NCI-H2196 (cell line): ENCODE results near the gene DKK2.

Source experiments
- DNase-seq: peaks from one replicate; lab custom pipeline; 2025; ENCODE audit not compliant: unreplicated experiment; lab: John Stamatoyannopoulos, UW

DKK2 gene

DNA sequence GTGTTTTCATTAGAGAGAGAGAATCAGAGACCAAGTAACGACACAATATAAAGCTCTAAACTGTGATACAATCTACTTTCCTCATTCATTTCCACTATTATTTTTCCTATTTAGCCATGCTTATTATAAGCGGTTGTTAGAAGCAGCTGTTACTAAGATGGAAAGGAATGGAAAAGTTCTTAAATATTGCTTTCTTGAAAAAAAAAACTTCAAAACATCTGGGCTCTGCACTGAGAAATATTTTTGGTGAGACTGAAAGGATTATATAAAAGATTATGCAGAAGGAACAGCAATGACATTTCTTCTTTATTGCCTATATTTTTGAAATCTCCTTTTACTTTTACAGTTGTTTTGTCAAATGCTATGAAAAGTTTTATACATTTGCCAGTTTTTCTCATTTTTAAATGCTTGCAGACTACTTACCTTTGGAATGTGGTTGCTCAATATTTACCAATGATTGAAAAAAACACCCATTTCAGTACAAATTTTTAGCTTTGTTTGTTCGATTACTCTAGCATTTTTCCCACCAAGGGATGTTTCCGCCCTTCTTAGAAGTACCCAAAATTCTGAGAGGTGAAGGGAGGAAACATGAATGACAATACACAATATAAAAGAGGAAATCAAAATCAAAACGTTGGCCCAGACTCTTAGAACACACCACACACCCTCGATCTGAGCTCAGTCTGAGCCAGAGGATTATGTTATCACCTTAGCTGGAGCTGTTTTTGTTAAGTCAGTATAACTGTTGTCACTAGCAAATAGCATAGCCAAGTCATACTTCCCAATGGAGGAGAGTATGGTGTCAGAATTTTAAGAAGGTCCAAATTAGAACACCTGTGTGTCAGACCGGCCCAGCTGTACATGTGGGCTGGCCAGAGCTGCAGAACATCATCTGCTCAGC, 18.4 kb downstream of the DKK2 start:
- no peak for DNase-seq

DNA sequence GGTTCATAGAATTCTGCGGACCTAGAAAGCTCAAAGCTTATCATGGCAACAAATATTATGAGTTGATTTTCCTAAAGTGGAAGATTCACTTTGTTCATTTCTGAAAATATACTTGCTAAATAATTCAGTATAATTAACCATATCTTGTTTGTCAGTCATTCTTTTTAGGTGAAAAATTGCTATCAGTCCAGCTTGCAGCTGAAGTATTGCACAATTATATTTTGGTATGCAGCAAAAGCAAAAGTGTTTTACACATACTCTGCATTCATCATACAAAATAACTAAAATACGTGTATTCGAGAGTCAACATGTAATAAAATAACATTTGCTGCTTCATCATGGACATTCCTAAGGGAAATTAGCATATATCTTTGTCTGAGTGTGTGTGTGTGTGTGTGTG, 24.8 kb downstream of the DKK2 start:
- no peak for DNase-seq

DNA sequence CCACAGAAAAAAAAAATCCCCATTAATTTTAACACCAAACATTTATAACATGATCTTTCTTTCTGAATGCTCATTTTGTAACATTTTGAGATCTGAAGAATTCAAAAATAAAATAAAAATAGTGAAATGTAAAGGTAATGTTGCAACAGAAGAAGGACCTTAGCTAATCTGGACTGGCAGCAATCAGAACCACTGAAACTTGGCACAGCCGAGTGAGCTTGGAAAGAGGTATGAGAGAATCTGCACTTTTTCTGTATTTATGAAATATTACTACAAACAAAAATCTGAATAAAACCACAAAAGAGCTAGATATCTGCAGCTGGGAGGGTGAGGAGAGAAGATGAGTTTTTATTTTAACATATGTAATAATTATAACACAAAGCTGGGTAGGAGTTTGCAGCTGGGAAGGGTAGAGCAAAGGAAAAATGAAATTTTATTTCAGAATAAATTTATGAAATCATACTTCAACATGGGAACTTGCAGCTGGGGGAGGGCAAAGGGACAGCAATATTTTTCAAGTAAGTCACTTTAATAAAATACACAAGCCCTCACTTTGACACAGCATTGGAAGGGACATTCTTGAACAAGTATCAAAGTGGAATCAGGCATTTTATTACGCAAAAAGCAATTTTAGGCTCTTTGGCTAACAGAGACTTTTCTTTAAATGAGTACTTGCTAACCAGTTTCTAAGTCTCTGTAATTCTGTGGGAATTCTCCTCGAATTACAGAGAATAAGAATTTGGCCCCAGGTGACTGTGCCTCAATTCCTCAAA, 26.7 kb downstream of the DKK2 start:
- DNase-seq, result no peak

DNA sequence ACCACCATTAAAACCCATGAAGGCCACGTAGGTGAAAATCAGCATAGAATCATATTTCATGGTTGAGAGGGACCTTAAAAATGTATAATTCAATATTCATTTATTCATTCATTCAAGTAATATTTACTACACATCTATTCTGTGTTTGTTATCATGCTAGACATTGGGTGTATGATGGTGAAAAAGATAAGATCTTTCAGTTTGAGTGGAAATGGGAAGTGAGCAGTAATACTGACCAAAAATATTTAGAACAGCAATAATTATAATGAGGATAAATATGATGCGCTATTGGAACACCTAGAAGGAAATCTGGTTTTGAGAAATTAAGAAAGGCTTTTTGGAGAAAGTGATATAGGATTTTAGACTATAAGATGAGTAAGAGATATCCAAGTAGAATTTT, 28.0 kb downstream of the DKK2 start:
- no peak for DNase-seq

DNA sequence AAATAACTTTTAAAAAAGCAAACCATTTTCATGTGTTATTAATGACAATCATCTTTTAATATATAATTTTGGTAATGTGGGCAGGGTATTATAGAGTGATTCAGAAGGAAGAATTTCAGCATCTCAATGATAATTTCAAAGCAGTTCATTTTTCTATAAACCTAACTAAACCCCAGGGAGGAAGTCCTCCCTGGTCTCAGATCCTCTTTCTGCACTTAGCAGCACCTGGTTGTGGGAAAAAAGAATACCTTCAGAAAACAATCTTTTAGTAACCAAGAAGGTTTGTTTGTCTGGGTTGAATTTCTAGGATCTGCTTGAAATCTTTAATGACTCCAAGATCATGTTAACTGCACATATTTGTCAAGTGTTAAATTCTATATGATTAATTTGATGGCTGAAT, 29.9 kb downstream of the DKK2 start:
- no peak for DNase-seq

DNA sequence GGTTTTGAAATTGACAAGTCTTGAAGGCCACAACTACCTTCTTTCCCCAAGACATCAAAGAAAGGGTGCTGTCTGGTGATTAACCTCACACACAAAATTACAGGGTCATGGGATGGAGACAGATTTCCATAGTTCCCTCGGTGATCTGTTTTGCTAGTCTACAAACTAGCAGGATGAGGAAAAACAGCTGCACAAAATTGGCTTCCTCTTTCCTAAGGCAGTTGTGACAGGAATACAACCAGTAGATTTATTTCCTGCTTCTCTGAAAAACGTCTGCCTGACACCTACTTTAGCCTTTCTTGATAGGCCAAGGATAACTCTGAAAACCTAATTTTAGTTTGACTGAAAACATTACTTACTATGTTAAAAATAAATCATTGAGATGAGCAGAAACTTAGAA, 39.6 kb downstream of the DKK2 start:
- no peak for DNase-seq

DNA sequence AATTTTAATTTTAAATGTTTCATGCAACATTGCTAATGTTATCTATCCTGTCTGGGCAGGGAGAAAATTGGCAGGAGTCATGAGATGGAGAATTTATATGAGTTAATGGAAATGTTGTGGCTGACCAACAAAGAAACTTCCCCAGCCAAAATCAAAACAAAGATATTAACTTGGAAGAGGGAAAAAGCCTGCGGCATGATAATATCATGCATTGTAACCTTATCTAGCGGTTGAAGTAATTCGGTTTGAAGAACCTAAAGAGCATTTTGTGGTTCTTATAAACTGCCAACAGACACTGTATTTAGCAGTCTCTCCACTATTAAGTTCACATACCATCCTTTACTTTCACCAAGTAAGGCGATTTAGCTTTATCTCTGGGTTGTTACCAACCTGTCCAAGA, 42.3 kb downstream of the DKK2 start:
- no peak for DNase-seq

DNA sequence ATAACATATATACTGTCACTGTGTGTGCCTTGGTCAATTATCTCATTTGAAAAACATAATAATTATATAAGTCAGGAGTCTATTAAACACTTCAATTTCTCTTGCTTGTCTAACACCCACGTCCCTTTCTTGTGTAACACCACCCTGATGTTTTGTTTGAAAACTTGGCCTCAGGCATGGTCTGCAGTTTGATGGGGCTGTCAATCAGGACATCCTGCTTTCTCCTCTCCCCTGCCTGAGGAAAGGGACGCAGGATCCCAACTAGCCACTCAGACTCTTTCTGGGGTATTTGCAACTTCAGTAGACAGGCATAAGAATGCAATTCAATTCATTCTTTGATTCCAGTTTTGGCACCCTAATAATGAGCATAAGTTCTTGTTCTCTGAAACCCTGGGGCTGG, 48.8 kb downstream of the DKK2 start:
- DNase-seq, result no peak

DNA sequence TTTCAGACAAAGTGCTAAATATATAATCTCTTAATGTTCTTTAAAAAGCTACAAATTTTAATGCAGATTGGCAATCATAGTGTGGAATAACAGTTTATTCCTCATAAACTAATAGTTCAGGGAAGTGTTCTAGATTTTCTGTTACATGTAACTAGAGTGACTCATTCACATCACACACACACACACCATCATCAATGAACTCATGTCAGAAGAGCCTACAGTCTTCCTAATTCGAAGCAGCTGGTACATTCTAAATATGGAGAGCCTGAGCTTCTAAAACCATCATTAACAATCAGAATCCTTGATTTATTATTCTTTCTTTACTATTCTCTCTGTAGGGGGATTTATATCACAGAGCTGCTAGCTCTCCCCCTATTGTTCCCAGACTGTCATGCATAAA, 49.6 kb downstream of the DKK2 start:
- no peak for DNase-seq

DNA sequence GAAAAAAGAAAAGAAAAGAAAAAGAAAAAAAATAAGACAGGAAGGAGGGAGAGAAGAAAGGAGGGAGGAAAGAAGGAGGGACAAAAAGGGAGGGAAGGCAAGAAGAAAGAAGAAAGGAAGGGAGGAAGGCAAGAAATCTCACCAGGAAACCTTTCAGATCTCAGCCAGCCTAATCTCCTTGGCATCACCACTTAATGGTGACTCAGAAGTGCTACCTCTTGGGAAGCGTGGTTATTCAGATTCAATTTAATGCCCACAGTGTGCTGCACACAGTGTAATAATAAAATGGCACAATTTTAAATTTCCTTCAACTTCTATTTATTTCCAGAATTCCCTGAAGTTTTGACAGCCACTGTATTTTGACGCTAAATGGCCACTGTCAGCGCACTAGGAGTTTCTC, 50.3 kb downstream of the DKK2 start:
- no peak for DNase-seq

DNA sequence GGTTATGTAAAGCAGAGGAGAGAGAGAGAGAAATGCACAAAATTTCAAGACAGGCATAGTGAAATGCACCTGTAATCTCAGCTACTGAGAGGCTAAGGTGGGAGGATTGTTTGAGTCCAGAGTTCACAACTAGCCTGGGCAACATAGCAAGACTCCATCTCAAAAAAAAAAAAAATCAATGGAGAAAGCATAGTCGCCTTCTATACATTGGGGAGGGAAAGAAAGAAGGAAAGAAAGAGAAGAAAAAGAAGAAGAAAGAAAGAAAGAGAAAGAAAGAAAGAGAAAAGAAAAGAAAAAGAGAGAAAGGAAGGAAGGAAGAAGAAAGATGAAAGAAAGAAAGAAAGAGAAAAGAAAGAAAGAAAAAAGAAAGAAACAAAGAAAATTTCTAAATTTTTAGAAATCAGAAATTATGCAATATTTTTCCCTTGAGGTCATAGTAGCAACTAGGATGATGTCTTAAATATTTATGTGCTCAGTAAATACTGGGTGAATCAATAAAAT, 53.4 kb downstream of the DKK2 start:
- DNase-seq, result no peak

DNA sequence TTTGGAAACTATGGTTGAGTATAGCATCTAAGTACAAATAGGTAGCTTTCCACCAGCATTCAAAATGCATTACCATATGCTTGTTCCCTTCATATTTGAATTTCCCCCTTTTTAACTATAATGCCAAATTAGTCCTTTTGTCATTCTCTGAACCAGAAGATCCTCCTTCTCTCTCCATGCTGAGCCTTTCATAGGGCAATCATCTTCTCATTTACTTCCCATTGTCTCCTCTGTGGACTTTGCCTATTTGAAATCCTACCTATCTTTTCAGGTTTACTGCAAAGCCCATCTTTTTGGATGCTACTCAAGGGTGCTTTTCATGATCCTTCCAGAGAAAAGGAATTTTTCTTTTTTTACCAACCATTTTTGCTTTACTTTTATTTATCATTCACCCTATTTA, 54.7 kb downstream of the DKK2 start:
- no peak for DNase-seq

DNA sequence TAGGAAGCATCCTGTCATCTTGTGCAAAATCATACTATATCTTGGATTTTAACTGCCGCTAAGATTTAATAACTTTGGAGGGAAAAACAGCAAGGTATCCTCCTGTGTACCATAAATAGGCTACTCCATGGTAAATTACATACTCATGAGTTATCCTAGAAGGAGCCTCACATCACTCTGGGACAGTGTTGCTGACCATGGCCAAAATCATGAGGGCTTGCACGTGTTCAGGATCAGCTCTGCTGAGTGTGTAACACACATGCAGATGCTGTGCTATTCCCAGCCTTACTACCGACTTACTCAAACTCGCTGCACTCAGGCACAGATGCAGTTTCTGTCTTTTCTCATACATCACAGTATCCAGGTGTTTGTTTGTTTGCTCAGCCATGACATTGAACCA, 56.6 kb downstream of the DKK2 start:
- no peak for DNase-seq

DNA sequence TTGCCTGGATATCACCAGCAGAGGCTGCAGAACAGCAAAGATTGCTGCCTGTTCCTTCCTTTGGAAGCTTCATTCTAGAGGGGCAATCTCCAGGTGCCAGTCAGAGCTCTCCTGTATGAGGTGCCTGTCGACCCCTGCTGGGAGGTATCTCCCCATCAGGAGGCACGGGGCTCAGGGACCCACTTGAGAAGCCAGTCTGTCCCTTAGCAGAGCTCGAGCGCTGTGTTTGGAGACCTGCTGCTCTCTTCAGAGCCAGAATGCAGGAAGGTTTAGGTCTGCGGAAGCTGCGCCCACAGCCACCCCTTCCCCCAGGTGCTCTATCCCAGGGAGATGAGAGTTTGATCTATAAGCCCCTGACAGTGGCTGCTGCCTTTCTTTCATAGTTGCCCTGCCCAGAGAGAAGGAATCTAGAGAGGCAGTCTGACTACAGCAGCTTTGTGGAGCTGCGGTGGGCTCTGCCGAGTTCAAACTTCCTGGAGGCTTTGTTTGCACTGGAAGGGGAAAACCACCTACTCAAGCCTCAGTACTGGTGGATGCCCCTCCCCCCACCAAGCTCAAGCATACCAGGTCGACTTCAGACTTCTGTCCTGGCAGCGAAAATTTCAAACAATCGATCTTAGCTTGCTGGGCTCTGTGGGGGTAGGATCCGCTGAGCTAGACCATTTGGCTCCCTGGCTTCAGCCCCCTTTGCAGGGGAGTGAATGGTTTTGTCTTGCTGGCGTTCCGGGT, 57.9 kb downstream of the DKK2 start:
- DNase-seq, result no peak

DNA sequence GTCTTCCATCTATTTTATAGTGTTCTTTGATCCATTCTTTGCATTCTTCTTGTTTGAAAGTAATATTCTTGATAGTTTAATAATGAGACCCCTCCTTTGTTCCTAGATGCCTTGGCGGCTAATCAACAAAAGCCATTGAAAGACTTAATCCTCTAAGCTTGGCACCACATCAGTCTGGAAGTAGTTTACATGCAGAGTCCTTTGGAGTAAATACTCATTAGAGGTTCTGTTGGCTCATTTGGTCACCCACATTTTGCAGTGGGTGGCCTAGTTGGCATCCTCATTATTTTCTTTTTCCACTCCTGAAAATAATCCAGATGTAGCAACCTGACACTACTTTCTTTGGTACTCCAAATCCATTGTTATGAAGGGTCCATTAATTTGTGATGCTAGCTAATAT, 64.5 kb downstream of the DKK2 start:
- DNase-seq, result no peak

DNA sequence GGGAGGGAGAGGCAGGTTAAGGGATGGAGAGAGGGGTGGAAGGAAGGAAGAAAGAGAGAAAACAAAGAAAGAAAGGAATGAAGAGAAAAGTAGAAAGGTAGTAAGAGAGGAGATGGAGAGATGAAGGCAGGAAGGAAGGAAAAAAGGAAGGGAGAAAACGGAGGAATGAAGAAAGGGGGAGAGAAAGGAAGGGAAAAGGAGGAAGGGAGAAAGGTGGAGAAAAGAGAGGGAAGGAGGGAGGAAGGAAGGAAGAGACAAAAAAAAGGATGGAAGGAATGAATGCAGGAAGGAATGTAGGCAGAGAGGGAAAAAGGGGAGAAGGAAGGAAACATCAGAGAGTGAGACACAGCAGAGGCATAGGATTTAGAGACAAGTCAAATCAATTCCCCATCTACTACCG, 68.2 kb downstream of the DKK2 start:
- DNase-seq, result no peak

DNA sequence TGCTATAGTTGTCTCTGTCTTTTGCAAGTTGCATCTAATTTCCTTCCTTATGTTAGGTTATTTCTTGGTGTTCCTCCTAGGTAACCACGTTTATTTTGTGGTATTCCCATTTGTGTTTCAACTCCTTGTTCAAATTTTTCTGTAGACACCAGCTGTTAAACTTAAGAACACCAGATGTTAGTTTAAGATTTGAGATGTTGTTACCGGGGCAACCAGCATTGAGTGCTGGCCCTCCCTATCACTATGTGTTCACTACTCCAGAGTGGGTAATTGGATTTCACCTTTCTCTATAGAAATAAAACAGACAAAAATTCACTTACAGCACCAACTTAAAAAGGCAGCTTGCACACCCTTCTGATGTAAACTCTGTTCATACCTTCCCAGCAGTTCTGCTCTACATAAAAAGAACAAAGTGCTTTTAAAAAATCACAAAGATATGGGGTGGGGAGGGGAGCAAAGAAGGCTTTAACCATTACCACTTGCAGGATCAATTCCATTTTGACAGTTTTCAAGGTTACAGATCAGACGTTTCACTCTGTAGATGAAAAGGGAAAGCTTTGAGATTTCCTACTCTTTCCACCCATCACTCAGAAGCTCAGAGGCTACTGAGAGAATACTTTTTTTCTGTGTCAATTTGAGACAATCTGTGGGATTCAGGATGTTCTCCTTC, 82.9 kb downstream of the DKK2 start:
- DNase-seq, result no peak

DNA sequence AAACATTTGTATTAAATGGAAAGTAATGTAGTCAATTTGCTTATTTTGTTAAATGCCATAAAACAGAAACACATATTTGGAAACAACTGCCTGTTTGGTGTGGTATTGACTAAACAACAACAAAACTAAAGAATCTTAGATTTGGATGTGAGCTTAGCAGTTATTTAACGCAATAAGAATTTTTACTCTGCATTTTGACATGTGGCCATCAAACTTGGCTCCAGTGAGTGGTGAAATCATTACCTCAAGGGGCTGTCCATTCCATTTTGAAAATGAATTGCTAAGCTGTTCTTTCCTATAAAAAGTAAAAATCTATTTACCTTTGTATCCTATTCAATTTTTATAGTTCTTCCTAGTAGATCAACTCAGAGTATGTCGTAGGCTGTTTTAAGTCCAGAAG, 84.2 kb downstream of the DKK2 start:
- no peak for DNase-seq

DNA sequence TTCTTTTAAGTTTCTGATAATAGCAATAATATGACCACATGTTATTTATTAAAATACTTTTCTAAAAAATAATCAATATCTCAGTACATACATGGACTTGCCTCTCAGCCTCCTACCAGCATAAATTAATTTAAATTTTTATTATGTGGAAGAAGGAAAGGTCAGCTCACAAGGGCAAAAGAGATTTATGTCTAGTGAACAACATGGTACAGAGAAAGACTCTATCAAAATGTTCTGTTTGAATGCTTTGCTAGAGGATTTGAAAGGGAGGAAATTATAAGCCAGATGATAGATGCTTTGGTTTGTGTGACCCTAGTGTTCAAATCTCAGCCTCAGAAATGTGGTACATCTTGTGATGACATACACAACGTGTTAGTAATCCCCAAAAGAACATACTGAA, 94.3 kb downstream of the DKK2 start:
- no peak for DNase-seq

DNA sequence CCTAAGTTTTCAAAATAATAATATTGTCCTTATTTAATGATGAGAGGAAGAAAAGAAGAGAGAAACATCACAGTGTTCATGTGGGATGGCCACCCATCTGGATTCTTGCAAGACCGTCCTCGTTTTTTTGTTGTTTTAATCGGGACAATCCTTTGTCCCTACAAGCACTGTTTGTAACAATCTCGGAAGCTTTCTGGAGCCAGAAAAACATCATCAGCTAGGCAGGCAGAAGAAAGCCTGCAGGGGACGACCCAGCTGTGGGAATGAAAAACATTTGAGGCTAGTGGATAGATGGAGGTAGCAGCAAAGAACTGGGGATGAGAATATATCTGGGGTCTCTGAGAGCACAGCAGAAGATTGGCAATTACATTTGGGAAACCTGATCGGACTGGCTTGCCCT, 105.6 kb downstream of the DKK2 start:
- DNase-seq, result no peak

DNA sequence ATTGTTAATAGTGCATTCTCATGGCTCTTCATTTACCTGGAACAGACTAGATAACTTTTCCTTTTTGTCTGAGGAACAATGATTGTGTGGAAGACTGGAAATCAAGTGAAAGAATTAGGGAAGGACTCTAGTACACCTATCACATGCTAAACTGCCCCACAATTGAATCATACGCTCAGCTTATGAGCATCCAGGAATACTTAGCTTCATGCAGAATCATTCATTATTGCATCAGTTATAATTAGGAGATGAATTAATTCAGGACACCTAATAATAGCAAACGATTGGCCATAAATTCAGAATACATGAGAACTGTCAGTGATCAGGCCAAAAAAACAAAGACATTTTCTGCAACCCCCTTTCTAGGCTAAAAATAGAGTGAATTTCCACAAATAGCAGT, 106.9 kb downstream of the DKK2 start:
- DNase-seq, result no peak
